Hepatocyte (in vitro differentiated cells): ENCODE results near the gene PPP1R1C. TPM values are rescaled to one million over a fixed set of nuclear protein-coding genes. Genes with fewer than 3 reads are reported as not detected.

Experiments used
- DNase-seq: peaks from one replicate; pipeline ENCODE4 v3.0.0-alpha.2; 2016; ENCODE audit warnings: low spot score
- H2AFZ ChIP-seq: fragments of 200-600 bp; sonication (generic); 2 replicates; pipeline ENCODE4 v1.6.0; 2016; ENCODE audit warnings: antibody characterized with exemption, mild to moderate bottlenecking
- H3K27ac ChIP-seq: fragments of 200-600 bp; sonication (generic); 2 replicates; pipeline ENCODE4 v1.5.1; 2016; ENCODE audit warnings: mild to moderate bottlenecking
- H3K27me3 ChIP-seq: fragments of 200-600 bp; sonication (generic); 2 replicates; pipeline ENCODE4 v1.6.1; 2016
- H3K36me3 ChIP-seq: fragments of 200-600 bp; sonication (generic); replicated peaks from 2 replicates; pipeline ENCODE4 v1.5.1; 2016; ENCODE audit warnings: low read depth; ENCODE audit not compliant: insufficient read depth
- H3K4me1 ChIP-seq: fragments of 200-600 bp; sonication (generic); 2 replicates; pipeline ENCODE4 v1.5.1; 2016; ENCODE audit warnings: mild to moderate bottlenecking, moderate library complexity; ENCODE audit not compliant: insufficient read depth
- H3K4me2 ChIP-seq: fragments of 200-600 bp; sonication (generic); 2 replicates; pipeline ENCODE4 v1.6.0; 2016
- H3K4me3 ChIP-seq: fragments of 200-600 bp; sonication (generic); 2 replicates; pipeline ENCODE4 v1.5.1; 2016; ENCODE audit warnings: mild to moderate bottlenecking
- H3K79me2 ChIP-seq: fragments of 200-600 bp; sonication (generic); 2 replicates; pipeline ENCODE4 v1.6.0; 2017; ENCODE audit warnings: mild to moderate bottlenecking
- H3K9me2 ChIP-seq: fragments of 200-600 bp; sonication (generic); replicated peaks from 2 replicates; pipeline ENCODE4 v1.6.0; 2017; ENCODE audit warnings: mild to moderate bottlenecking; ENCODE audit not compliant: insufficient read depth
- H3K9me3 ChIP-seq: fragments of 200-600 bp; sonication (generic); 2 replicates; pipeline ENCODE4 v1.5.1; 2016; ENCODE audit warnings: low read depth, mild to moderate bottlenecking
- H4K20me1 ChIP-seq: fragments of 200-600 bp; sonication (generic); 2 replicates; pipeline ENCODE4 v1.6.0; 2016; ENCODE audit warnings: mild to moderate bottlenecking; ENCODE audit not compliant: insufficient read depth, poor library complexity, severe bottlenecking
- EZH2 ChIP-seq: fragments of 200-600 bp; sonication (generic); IDR thresholded peaks from 2 replicates; pipeline ENCODE4 v1.6.1; 2016; ENCODE audit warnings: antibody characterized with exemption, mild to moderate bottlenecking, borderline replicate concordance
- EZH2phosphoT487 ChIP-seq: fragments of 200-600 bp; sonication (generic); IDR thresholded peaks from one replicate; pipeline ENCODE4 v1.6.1; 2018; ENCODE audit warnings: antibody characterized with exemption, mild to moderate bottlenecking, low read depth, moderate library complexity; ENCODE audit not compliant: unreplicated experiment, severe bottlenecking
- WGBS: methylation state at CpG from one replicate; pipeline ENCODE4 v1.1.6; 2016; ENCODE audit warnings: low lambda C conversion rate; ENCODE audit errors: missing lambda C conversion rate; 5-methylcytosine and 5-hydroxymethylcytosine counted together
- polyA plus RNA-seq: library from polyadenylated mRNA; unstranded; fragments of >200 nt; fragmentation: Nextera tagmentation; extraction: Ambion mirVana; gene quantifications from 2 replicates; pipeline ENCODE4 v1.2.1, GENCODE V29; 2016
- total RNA-seq: library from RNA; depleted of rRNA; stranded (reverse); fragments of >200 nt; gene quantifications from 2 replicates; pipeline ENCODE4 v1.2.3, GENCODE V29; 2014
- TF ChIP-seq, protein P1 (sequence below): fragments of 200-600 bp; sonication (generic); IDR thresholded peaks from 2 replicates; pipeline ENCODE4 v1.5.1; 2016; ENCODE audit warnings: antibody characterized with exemption, mild to moderate bottlenecking; ENCODE audit not compliant: poor library complexity

PPP1R1C gene
- total and polyA plus RNA-seq, 2 experiments from 2014 or later: 8.4 to 10.7 TPM

DNA sequence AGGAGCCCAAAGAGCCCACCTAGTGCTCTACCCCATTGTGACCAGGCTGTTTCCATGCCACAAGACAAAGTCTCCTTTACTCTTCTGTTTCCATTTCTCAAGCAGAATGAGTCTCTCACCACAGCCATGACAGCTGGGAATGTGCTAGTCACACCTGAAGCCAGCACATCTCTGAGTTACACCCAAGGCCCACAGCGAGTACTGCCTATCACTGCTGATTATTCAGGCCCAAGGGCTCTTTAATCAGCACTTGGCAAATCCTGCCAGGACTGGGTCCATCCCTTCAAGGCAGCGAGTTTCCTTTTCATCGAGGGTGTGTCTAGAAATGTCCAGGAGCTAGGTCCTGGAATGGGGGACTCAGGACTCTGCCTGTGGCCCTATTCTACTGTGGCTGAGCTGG is 14.6 kb upstream of the PPP1R1C start:
- 91% methylated on average over 3 of the region's 3 CpGs for WGBS
- Histone ChIP-seq H2AFZ (no peak overlapping the region), H3K9me3 (no peaks in the 10 kb centered on the region), H3K79me2 (no peaks in the 10 kb centered on the region), H3K36me3 (no peaks in the 10 kb centered on the region), H3K27ac (no peak overlapping the region), H4K20me1 (no peaks in the 10 kb centered on the region), H3K9me2 (no peaks in the 10 kb centered on the region), H3K4me3 (no peak overlapping the region), H3K27me3 (no peaks in the 10 kb centered on the region), H3K4me2 (no peak overlapping the region), H3K4me1 (no peaks in the 10 kb centered on the region)
- no peak for TF ChIP-seq EZH2
- TF ChIP-seq, protein P1, sequence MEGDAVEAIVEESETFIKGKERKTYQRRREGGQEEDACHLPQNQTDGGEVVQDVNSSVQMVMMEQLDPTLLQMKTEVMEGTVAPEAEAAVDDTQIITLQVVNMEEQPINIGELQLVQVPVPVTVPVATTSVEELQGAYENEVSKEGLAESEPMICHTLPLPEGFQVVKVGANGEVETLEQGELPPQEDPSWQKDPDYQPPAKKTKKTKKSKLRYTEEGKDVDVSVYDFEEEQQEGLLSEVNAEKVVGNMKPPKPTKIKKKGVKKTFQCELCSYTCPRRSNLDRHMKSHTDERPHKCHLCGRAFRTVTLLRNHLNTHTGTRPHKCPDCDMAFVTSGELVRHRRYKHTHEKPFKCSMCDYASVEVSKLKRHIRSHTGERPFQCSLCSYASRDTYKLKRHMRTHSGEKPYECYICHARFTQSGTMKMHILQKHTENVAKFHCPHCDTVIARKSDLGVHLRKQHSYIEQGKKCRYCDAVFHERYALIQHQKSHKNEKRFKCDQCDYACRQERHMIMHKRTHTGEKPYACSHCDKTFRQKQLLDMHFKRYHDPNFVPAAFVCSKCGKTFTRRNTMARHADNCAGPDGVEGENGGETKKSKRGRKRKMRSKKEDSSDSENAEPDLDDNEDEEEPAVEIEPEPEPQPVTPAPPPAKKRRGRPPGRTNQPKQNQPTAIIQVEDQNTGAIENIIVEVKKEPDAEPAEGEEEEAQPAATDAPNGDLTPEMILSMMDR: no peak
- TF ChIP-seq EZH2phosphoT487: no peak
- no peak for DNase-seq

DNA sequence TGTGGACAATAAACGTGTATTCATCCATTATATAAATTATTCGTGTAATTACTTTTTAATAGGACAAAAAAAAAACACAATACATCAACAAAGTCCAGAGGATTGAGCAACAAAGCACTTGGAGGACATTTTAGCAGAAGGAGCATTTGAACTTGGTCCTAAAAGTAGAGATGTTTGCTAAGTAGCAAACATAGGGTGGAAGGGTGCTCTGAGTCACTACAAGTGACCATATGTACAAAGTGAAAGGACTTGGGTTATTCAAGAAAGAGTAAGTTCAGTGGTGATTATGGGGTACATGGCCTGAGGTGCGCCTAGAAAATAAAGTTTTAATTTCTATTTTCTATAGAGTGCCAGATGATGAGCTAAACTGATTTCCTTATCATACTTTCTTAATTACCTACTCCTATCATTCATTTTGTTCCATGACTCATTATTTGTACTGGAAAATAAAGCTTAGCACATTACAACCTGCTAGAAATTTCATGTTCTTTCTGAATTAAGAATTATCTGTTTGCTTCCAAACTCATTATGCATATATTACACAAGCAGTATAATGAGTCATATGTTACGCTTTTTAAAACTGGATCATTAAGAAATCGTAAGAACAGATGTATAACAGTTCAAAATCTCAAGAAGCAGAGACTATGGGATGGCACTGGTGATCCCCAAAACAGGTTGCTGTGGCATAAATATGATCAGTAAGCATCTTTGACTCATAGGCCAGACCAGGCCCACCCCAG is 13.1 kb upstream of the PPP1R1C start:
- H4K20me1 ChIP-seq: no peaks in the 10 kb centered on the region
- H3K27ac ChIP-seq: no peak overlapping the region
- no peak for TF ChIP-seq EZH2phosphoT487
- TF ChIP-seq EZH2: no peak
- TF ChIP-seq, protein P1: no peak
- H3K27me3 ChIP-seq: no peaks in the 10 kb centered on the region
- WGBS: 85% methylated on average over 5 of the region's 5 CpGs
- no peak for DNase-seq
- no peak overlapping the region for H3K4me3 ChIP-seq
- H2AFZ ChIP-seq: no peak overlapping the region
- H3K4me1 ChIP-seq: no peaks in the 10 kb centered on the region
- no peaks in the 10 kb centered on the region for H3K79me2 ChIP-seq
- no peaks in the 10 kb centered on the region for H3K9me3 ChIP-seq
- no peak overlapping the region for H3K4me2 ChIP-seq
- H3K36me3 ChIP-seq: no peaks in the 10 kb centered on the region
- no peaks in the 10 kb centered on the region for H3K9me2 ChIP-seq

DNA sequence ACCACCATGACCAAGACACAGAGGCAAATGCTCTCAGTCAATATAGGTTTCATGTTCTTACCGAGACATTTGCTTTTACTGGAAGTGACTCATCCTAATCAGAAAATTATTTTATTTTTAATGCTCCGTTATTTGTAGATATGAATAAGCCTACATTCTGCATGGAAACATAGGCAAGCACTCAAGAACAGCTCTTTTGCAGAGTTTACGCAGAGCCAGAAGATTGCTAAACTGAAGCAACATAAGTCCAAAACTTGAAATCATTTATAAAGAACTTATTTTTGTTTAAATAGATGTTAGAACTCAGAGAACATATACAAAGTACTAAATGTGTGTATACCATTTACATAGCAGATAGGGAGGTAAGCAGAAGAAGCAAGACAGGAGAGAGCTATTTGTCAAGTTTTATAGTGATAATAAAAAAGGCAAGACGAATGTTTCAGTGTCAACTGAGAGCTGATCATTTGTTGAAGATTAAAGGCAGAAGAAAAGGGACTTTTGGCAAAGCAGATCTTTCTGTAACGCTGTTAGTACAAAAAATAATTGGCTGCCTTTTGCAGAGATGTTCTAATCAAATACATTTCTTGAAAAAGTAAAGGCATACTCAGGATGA is 12.4 kb upstream of the PPP1R1C start:
- no peaks in the 10 kb centered on the region for H3K9me2 ChIP-seq
- no peak overlapping the region for H3K4me2 ChIP-seq
- no peaks in the 10 kb centered on the region for H3K27me3 ChIP-seq
- WGBS: 58% methylated on average over 5 of the region's 5 CpGs
- no peaks in the 10 kb centered on the region for H3K4me1 ChIP-seq
- no peak overlapping the region for H3K4me3 ChIP-seq
- no peak overlapping the region for H3K27ac ChIP-seq
- H2AFZ ChIP-seq: no peak overlapping the region
- no peaks in the 10 kb centered on the region for H3K9me3 ChIP-seq
- DNase-seq: no peak
- H3K79me2 ChIP-seq: no peaks in the 10 kb centered on the region
- H4K20me1 ChIP-seq: no peaks in the 10 kb centered on the region
- TF ChIP-seq EZH2 (no peak), EZH2phosphoT487 (no peak)
- TF ChIP-seq, protein P1: no peak
- H3K36me3 ChIP-seq: no peaks in the 10 kb centered on the region
